ENCODE data around the gene HNF4A. TPM values are rescaled to one million over a fixed set of nuclear protein-coding genes. Genes with fewer than 3 reads are reported as not detected.

Gene HNF4A
- total RNA-seq, 2 experiments from 2014 or later = not detected

DNA sequence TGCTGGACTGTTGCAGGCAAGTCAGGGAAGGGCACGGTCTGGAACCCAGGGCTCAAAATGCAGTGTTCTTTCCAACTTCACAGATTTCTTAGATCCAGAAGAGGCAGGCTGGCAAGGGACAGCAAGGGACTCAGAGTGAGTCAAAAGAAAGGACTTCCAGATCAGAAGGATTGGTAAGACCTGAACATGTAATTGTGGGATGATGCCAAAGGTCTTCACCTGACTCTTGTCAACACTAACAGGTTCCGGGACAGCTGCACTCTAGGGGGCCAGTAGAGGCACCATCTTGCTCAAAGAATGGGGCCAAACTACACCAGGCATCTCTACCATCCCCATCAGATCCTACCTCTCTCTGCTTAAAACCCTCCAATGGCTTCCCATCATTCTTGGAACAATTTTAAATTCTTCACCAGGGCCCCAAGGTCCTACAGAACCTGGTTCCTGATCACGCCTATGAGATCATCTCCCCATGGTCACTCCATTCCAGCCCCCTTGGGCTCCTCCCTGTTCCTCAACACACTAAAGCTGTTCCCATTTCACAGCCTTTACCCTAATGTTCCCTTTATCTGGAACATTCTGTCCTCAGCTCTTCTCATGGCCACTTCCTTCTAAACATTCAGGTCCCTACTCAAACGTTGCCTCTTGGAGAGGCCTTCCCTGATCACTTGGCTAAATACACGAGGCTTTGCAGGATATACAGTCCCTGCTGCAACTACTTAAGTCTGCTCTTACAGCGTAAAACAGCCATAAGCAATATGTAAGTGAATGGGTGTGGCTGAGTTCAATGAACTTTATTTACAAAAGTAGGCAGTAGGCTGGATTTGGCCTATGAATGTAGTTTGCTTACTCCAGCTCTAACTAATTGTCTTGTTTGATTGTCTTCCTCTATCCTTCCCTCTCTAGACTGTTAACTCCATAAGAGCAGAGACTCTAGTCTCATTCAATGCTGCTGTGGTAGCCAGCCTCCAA lies 90.5 kb downstream of the HNF4A start:
- no peaks in the 10 kb centered on the region for H3K9me2 ChIP-seq (ENCODE audit: insufficient read depth, low read length)
- intact Hi-C loops (cut with micrococcal nuclease; ENCODE audit: unreplicated experiment) = no loop called here
- no peak overlapping the region for H3K4me3 ChIP-seq (ENCODE audit: low read depth, low read length, poor library complexity, severe bottlenecking)
- ChIA-PET CTCF (ENCODE audit: unreplicated experiment) (no interaction called here), POLR2A (no interaction called here)
- H3K4me1 ChIP-seq (ENCODE audit: insufficient read depth, low read length, poor library complexity, severe bottlenecking) = no peaks in the 10 kb centered on the region
- H2AFZ ChIP-seq (ENCODE audit: low read length) = no peak overlapping the region
- H4K20me1 ChIP-seq (ENCODE audit: insufficient read depth, low read length) = no peaks in the 10 kb centered on the region
- no TSS peak for BruUV-seq (replicated peaks)
- no peak for DNase-seq (ENCODE audit: low spot score)
- no peak overlapping the region for H3K27ac ChIP-seq (ENCODE audit: low read depth, low read length, poor library complexity, severe bottlenecking)
- H3K9me3 ChIP-seq (ENCODE audit: low read length) = no peaks in the 10 kb centered on the region
- H3K36me3 ChIP-seq (ENCODE audit: insufficient read depth, low read length) = no peaks in the 10 kb centered on the region
- H3K79me2 ChIP-seq (ENCODE audit: insufficient read depth, low read depth, low read length) = no peaks in the 10 kb centered on the region
- H3K4me2 ChIP-seq (ENCODE audit: low read length) = no peak overlapping the region
- TF ChIP-seq CTCF (conservative IDR thresholded peaks at IDR 0.05; ENCODE audit: low read length) (no peak), EZH2phosphoT487 (IDR thresholded peaks at IDR 0.05; ENCODE audit: borderline replicate concordance, low read depth, low read length) (no peak)

DNA sequence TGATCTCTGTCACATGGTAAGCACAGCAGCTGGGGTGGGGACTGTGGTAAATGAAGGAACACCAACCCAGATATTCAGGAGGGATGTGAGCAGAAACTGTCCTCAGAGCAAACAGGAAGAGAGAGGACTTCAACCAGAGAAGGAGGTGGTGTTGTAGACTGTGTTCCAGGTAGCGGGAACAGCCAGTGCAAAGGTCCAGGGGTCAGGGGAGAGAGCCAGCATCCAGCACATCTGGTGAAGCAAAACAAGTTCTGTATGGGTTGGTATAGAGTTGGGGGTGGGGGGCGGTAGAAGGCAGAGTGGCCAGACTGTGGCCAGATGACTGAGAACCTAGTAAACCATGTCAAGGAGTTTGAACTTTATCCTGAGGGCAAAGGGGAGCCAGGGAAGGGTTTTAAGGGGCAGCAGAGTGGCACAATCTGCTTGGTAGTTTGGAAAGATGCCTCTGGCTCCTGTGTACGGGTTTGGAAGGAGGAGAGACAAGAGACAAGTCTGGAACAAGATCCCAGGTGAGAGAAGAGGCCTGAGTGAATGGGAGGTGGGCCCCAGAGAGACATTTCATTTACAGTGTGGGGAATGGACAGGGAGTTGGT lies 92.4 kb downstream of the HNF4A start:
- no peaks in the 10 kb centered on the region for H3K4me1 ChIP-seq (ENCODE audit: insufficient read depth, low read length, poor library complexity, severe bottlenecking)
- no peaks in the 10 kb centered on the region for H3K9me3 ChIP-seq (ENCODE audit: low read length)
- intact Hi-C loops (cut with micrococcal nuclease; ENCODE audit: unreplicated experiment) = no loop called here
- no peaks in the 10 kb centered on the region for H3K9me2 ChIP-seq (ENCODE audit: insufficient read depth, low read length)
- no peak for DNase-seq (ENCODE audit: low spot score)
- BruUV-seq (replicated peaks) = no TSS peak
- ChIA-PET POLR2A (no interaction called here), CTCF (ENCODE audit: unreplicated experiment) (no interaction called here)
- H3K4me3 ChIP-seq (ENCODE audit: low read depth, low read length, poor library complexity, severe bottlenecking) = no peak overlapping the region
- no peak overlapping the region for H2AFZ ChIP-seq (ENCODE audit: low read length)
- H3K4me2 ChIP-seq (ENCODE audit: low read length) = no peak overlapping the region
- H3K79me2 ChIP-seq (ENCODE audit: insufficient read depth, low read depth, low read length) = no peaks in the 10 kb centered on the region
- H3K36me3 ChIP-seq (ENCODE audit: insufficient read depth, low read length) = no peaks in the 10 kb centered on the region
- no peaks in the 10 kb centered on the region for H4K20me1 ChIP-seq (ENCODE audit: insufficient read depth, low read length)
- no peak overlapping the region for H3K27ac ChIP-seq (ENCODE audit: low read depth, low read length, poor library complexity, severe bottlenecking)
- TF ChIP-seq CTCF (conservative IDR thresholded peaks at IDR 0.05; ENCODE audit: low read length) (no peak), EZH2phosphoT487 (IDR thresholded peaks at IDR 0.05; ENCODE audit: borderline replicate concordance, low read depth, low read length) (no peak)

Data from OCI-LY7 (cell line).